ENCODE results near the gene ELP4. TPM values are rescaled to one million over a fixed set of nuclear protein-coding genes. Genes with fewer than 3 reads are reported as not detected.

The ELP4 gene
- total and polyA plus RNA-seq, 2 experiments from 2014 or later = 28.2 to 38.3 TPM

GRCh38 chr11:31764261-31764660 is 254.7 kb downstream of the ELP4 start:
- no peak for DNase-seq (ENCODE audit: low spot score)
- Histone ChIP-seq H3K27me3 (ENCODE audit: insufficient read depth) (no peaks in the 10 kb centered on the region), H3K79me2 (replicated peaks; ENCODE audit: insufficient read depth) (no peaks in the 10 kb centered on the region), H3K27ac (ENCODE audit: low read depth) (no peak overlapping the region), H3F3A (replicated peaks; ENCODE audit: low read depth) (no peaks in the 10 kb centered on the region), H3K4me3 (no peak overlapping the region), H4K20me1 (replicated peaks; ENCODE audit: insufficient read depth) (no peaks in the 10 kb centered on the region), H2AFZ (no peak overlapping the region), H3K4me2 (no peak overlapping the region), H3K36me3 (ENCODE audit: insufficient read depth) (no peaks in the 10 kb centered on the region), H3K9me2 (ENCODE audit: insufficient read depth) (no peaks in the 10 kb centered on the region), H3K4me1 (ENCODE audit: insufficient read depth) (peaks cover 10% of the 10 kb centered on the region; the same call in 1 of the 2 replicates)
- Mint-ChIP-seq H3K9me3 (no peaks in the 10 kb centered on the region), H3K27me3 (ENCODE audit: insufficient read depth, low read depth, poor library complexity) (no peaks in the 10 kb centered on the region), H3K36me3 (ENCODE audit: low read depth) (no peaks in the 10 kb centered on the region), H3K4me3 (no peak overlapping the region), H3K4me1 (peaks cover 28% of the 10 kb centered on the region), H3K27ac (no peak overlapping the region)
- TF ChIP-seq CREB1 (CRISPR knock-in tag; IDR thresholded peaks at IDR 0.05; ENCODE audit: low read depth) (no peak), ETS1 (IDR thresholded peaks at IDR 0.05) (no peak), ZNF114 (CRISPR knock-in tag; IDR thresholded peaks at IDR 0.05) (no peak), EZH2 (IDR thresholded peaks at IDR 0.05; ENCODE audit: low read depth, unreplicated experiment) (no peak), EZH2phosphoT487 (IDR thresholded peaks at IDR 0.05; ENCODE audit: unreplicated experiment) (no peak), REST (IDR thresholded peaks at IDR 0.05; ENCODE audit: unreplicated experiment) (no peak), JUNB (IDR thresholded peaks at IDR 0.05; ENCODE audit: unreplicated experiment) (no peak), CTCF (conservative IDR thresholded peaks at IDR 0.05; ENCODE audit: low read depth in 2 of 2) (no peak), STAT1 (IDR thresholded peaks at IDR 0.05; ENCODE audit: unreplicated experiment) (no peak), POLR2AphosphoS5 (IDR thresholded peaks at IDR 0.05; ENCODE audit: low read depth) (no peak), NANOG (IDR thresholded peaks at IDR 0.05; ENCODE audit: borderline replicate concordance) (no peak), ZNF331 (CRISPR knock-in tag; IDR thresholded peaks at IDR 0.05; ENCODE audit: low read depth) (no peak), ZNF462 (CRISPR knock-in tag; IDR thresholded peaks at IDR 0.05) (no peak)
- ATAC-seq = no peak
